ENCODE results near the gene B3GNT4.
"Not testable (repeated sequence)": the region's sequence is repeated elsewhere in the genome, so short reads cannot be mapped to it uniquely, and the experiment has no call there.

Gene B3GNT4

DNA sequence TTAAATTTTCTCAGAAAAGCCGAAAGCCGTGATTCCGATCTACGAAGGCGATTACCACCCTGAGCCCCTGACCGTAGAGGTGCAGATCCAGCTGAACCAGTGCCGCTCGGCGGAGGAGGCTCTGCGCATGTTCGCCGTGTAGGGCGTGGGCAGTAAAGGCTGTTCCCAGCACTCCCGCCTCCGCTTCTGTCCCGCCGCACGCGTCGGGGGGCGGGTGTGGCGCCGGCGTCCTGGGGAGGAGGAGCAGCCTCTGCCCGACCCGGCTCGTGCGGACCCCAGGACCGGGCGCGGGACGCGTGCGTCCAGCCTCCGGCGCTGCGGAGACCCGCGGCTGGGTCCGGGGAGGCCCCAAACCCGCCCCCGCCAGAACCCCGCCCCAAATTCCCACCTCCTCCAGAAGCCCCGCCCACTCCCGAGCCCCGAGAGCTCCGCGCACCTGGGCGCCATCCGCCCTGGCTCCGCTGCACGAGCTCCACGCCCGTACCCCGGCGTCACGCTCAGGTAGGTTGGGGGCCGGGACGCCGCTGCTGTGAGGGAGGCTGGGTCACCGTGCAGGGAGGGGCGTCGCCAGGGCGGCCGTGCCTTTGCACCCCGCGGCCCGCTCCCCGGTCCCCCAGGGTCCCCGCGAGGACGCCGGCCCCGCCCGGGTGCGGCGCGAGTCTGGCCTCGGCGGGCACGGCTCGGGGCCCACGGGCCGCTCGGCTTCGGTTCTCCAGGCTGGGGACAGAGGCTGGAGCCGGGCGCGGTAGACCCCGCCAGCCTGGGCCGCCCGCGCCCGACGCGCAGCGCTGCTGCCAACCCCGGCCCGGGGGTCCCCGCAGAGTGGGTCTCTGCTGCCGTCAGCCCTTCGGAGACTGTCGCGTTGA is at the start of gene B3GNT4:
Gene B3GNT4, plus strand, starts transcription at position 409 of the 866 bp plus-strand sequence. CDS start 910 bp downstream, outside the sequence.
- peak; percentile 21 for DNase-seq (ENCODE audit: low read depth, low spot score)

DNA sequence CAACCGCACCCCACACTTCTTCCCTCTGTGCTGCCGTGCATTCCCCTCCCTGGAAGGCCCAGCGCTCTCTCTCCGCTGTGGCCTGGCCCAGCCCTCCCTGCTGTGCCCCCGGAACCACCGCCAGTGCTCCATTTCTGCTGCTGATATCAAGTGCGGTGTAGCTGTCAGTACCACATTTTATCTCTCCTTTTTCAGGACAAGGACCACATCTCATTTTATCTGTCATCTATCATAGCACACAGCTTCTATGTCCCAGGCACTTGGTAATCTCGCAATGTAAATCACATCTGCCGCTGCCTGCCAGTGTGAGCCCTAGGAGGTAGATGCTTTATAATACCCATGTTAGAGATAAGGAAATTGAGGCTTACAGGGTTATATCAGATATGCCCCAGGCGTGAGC is 47.8 kb upstream of the B3GNT4 start:
- no peak for DNase-seq (ENCODE audit: low read depth, low spot score)

DNA sequence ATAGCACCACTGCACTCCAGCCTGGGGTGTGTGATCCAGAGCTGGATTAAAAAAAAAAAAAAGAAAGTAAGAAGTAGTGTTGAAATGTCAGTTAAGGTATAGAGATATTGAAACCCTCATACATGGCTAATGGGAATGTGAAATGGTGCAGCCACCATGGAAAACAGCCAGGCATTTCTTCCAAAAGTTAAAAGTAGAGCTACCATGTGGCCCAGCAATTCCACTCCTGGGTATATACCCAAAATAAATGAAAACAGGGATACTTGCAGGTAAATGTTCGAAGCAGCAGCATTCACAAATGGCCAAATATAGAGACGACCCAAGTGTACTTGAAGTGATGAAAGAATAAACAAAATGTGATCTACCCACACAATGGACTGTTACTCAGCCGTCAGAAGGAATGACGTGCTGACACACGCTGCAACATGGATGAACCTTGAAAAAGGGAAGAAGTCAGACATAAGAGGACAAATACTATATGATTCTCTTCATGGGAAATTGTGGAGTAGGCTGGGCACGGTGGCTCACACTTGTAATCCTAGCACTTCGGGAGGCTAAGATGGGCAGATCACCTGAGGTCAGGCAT is 44.7 kb upstream of the B3GNT4 start:
- no peak for DNase-seq (ENCODE audit: low read depth, low spot score)

DNA sequence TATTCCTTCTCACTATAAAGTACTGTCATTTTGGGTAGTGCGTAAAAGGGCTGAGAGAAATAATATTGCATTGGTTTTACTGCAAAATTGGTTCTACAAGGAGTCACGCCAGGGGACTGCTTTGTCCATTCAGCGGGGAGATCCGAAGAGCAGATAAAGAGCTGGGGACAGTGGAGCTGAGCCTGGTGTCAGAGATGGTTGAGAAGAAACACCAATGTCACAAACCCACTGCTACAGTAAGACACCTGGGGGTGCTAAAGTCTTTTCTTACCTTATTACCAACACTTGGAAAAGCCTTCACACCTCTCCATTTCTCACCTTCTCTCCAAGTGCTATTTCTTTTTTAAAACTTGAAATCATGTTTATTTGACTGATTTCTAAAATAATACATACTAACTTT is 43.6 kb upstream of the B3GNT4 start:
- no peak for DNase-seq (ENCODE audit: low read depth, low spot score)

DNA sequence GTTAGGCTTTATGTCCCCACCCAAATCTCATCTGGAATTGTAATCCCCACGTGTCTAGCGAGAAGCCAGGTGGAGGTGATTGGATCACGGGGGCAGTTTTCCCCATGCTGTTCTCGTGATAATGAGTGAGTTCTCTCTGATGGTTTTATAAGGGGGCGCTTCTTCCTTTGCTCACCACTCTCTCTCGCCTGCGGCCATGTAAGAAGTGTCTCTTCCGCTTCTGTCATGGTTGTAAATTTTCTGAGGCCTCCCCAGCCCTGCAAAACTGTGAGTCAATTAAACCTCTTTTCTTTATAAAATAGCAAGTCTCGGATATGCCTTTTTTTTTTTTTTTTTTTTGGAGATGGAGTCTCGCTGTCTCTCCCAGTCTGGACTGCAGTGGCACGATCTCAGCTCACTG is 42.7 kb upstream of the B3GNT4 start:
- DNase-seq (ENCODE audit: low read depth, low spot score): no peak

DNA sequence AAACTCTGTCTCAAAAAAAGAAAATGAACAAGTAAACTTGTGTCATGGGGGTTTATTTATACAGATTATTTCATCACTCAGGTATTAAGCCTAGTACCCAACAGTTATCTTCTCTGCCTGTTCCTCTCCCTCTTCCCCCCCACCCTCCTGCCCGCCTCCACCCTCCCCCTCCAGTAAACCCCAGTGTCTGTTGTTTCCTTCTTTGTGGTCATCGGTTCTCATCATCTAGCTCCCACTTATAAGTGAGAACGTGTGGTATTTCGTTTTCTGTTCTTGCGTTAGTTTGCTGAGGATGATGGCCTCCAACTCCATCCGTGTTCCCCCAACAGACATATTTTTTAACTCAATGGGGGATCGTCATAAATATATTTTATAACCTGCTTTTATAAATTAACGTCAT is 41.8 kb upstream of the B3GNT4 start:
- no peak for DNase-seq (ENCODE audit: low read depth, low spot score)

DNA sequence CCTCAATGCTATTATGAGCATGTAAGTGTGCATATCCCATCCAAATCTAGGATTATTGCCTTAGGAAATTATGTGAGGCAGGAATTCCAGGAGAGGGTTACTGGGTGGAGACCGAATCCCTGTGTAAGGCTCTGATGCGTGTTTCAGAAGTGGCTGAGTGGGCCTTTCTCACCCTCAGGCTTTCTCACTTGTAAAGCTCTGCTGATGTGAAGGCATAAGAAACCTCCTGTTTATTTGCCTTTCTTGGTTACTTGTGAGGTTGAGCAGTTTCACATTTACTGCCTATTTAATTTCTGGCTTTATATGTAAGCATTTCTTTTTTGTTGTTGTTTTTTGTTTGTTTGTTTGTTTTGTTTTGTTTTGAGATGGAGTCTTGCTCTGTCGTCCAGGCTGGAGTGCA is 40.5 kb upstream of the B3GNT4 start:
- DNase-seq (ENCODE audit: low read depth, low spot score): no peak

DNA sequence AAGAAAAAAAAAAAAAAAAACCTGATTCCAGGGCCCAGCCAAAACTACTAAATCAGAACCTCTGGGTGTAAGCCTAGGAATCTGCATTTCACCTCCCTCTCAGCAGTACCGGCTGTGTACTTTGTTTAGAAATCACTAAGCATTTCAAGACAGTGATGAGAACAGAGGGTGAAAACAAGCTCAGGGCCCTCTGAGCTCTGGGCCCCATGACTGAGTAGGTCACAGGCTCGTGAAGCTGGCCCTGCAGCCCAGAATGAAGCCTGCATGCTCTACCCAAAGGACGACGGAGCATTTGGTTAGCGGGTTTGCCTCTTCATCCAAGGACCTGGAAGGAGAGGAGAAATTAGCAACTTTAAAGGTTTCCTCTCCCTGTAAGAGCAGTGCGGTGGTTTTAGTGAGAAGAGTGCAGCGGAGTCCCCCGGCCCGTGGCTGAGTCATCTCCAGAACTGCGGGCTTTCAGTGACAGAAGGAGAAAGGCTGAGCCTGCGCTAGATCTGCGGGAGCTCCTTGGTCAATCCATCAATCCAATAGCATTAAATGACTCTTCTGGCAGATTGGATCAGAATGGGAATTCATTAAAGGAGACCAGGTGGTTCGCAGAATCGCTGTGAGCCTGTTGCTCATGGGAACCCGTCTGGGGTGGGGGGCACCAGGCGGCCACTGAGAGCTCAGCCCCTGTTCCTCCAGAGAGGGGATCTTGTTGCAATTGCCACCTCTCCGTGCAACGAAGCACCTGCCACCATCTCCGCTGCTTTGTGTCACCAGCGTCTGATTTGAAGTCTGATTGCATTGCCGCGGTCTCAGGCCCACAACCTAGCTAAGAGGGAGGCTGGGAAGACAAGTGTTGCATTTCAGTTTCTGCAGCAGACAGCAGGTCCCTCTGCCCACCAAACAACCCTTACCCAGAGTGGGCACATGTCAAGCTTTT is 36.8 kb upstream of the B3GNT4 start:
- DNase-seq (ENCODE audit: low read depth, low spot score): no peak

DNA sequence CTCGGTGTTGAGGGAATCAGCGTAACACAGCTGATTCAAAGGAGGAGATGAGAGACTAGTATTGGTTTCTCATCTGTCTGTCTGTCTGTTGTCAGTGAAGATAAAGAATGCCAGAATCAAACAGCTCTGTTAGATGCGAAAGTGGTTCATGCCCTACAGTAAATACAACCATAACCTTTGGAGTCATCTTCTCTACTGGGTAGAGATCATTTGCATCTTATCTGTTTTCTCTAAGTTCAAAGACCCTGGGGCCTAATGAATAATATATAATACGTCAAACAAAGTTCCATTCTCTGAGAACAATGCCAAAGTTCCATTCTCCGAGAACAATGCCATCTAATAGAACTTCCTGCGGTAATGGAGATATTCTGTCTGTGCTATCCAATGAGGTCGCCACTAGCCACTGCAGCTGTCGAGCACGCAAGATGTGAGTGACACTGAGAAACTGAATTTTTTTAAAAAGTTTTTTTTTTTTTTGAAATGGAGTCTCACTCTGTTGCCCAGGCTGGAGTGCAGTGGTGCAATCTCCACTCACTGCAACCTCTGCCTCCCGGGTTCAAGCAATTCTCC is 36.1 kb upstream of the B3GNT4 start:
- no peak for DNase-seq (ENCODE audit: low read depth, low spot score)

DNA sequence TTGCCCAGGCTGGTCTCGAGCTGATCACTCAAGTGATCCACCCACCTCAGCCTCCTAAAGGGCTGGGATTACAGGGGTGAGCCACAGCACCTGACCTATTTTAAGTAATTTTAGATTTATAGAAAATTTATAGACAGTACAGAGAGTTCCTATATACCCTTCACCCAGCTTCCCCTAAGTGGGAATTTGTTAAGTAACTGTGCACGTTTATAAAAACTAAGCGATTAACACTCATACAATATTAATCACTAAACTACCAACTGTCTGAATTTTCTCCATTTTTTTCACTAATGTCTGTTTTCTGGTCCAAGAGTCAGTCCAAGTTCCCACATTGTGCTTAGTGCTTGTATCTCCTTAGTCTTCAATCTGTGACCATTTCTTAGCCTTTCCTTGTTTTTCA is 35.0 kb upstream of the B3GNT4 start:
- no peak for DNase-seq (ENCODE audit: low read depth, low spot score)

DNA sequence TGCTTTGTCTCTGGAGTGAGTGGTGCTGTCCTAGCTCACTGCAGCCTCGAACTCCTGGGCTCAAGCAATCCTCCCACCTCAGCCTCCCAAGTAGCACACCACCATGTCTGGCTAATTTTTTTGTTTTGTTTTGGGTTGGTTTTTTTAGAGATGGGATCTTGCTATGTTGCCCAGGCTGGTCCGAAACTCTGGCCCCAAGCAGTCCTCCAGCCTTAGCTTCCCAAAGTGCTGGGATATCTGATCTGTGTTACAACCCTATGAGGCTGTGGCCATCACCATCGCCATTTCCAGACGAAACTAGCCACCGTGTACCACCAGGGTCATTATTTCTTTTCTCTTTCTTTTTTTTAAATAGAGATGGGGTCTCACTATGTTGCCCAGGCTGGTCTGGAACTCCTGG is 32.1 kb upstream of the B3GNT4 start:
- DNase-seq (ENCODE audit: low read depth, low spot score): no peak

DNA sequence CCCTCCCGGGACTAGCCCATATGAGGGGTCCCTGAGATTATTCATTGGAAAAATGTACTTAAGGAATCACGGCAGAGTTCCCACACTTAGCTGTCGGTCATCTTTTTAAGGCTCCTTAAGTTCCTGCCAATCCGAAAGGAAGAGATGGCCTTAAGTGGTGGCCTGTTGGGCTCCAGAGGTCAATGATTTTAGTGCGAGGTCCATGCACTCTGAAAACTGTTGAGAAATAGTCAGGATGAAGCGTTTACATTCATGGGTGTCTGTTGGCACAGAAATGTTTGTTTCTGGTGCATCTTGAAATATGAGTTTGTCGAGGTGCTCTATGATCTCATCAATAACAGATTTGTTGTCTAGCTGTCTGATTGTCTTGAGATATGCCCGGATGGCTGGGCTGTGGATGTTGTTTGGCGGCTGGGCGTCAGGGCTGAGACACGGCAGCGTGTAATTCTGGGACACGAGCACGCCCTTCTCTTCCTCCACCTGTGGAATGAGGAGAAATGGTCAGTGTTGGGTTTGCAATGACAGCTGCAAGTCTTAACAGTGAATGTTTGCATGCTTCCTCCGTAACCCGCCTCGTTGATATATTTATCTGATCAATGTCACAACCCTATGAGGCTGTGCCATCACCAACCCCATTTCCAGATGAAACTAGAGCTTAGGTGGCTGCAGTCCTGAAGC is 31.1 kb upstream of the B3GNT4 start:
- no peak for DNase-seq (ENCODE audit: low read depth, low spot score)

DNA sequence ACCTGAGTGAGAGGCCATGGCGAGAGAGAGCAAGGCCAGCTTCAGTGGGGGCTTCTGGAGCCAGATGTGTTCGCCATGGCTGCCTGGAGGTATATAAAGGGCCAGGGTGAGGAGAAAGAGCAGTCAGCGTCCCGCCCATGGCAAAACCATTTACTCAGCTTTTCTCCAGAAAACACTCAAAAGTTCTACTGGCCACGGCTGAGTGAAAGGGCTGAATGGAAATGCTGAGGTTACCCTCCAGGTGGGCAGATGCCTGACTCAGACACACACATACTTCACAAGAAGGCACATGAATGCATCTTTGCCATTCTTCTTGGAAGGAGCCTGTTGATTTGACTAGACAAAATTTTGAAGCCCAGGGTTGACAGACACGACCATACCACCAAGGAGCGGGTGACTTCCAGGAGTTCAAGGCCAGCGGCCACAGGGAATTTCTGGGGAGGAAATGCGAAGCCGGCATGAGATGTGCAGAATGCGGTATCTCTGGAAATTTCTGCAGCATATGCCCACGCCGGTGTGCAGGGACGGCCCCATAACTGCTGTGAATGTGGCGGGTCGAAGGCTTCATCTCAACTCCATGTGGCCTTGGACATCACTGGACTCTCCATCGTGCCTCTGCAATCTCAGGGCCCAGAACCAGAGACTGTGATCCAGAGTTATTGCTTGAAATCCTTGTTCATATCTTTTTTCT is 29.2 kb upstream of the B3GNT4 start, which contains the start of gene IL31:
Gene IL31, minus strand, starts transcription at position 67 of the 691 bp plus-strand sequence. Its CDS starts 49 bp downstream, at position 18.
- no peak for DNase-seq (ENCODE audit: low read depth, low spot score)

DNA sequence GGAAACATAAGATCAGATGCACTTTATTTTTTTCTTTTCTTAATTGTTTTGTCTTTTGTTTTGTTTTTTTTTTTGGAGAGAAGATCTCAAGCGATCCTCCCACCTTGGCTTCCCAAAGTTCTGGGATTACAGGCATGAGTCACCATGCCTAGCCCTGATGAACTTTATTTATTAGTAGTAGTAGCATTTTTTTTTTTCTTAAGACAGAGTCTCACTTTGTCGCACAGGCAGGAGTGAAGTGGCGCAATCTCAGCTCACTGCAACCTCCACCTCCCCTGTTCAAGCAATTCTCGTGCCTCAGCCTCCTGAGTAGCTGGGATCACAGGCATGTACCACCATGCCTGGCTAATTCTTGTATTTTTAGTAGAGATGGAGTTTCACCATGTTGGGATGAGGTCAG is 27.0 kb upstream of the B3GNT4 start:
- DNase-seq (ENCODE audit: low read depth, low spot score): not testable (repeated sequence)

DNA sequence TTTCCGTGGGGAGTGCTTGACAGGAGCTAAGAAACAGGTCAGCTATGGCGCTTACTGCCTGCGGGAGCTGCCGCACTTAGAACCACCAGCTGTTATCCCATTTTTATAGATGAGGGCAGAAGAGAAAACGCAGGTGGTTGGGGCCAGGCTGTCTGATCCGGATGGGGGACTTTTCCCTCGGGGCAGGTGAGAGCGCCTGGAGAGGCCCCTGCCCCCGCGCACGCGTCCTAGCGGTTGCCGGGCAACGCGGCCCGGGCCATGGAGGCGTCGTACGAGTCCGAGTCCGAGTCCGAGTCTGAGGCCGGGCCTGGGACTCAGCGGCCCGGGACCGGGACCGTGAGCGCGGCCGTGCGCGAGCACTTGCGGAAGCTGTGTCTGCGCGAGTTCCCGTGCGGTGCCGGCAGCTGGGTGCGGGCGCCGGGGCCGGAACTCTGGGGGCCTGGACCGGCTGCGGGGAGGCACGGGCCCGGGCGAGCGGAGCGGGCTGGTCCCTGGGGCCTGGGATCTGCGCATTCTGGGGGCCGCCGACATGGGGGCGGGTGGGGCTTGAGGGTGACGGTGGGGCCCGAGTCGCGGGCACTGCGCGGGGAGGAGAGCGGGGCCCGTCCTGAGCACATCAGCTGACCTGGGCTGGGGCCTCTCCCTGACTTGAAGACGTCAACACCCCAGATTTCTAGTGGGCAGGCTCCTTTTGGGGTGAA is 20.5 kb upstream of the B3GNT4 start, which contains the start of gene LRRC43:
Gene LRRC43, plus strand, starts transcription at position 237 of the 701 bp plus-strand sequence. Its CDS starts 22 bp downstream, at position 259.
- DNase-seq (ENCODE audit: low read depth, low spot score): no peak

DNA sequence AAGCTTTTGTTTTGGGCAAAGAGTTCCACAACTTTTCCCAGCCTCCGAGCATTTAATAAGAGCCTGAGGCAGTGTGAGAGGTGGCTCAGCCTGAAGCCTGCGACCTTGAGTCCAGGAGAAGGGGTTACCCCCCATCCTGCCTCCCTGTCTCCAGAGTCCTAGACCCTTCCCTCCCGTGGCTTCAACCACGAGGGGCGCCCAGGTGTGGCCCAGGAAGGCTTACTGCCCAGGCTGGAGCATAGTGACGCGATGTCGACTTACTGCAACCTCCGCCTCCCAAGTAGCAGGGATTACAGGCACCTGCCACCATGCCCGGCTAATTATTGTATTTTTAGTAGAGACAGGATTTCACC is 19.9 kb upstream of the B3GNT4 start:
- no peak for DNase-seq (ENCODE audit: low read depth, low spot score)

DNA sequence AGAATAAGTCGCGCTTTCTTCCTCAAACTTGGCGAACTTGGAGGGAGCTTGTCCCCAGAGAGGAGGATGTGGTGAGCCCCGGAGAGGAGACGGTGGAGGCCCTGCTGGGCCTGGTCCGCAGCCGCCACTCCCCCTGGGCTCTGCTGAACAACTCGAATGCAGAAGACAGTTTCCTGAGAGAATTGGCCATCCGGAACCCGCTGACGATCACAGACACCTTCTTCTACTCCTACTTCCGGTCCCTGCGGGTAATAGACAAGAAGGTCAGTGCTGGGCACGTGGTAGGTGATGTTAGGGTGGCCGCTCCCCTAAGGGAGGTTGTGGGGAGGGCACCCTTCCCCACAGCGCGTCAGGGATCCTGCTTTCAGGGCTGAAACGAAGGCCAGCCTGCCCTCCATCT is 19.0 kb upstream of the B3GNT4 start:
- DNase-seq (ENCODE audit: low read depth, low spot score): no peak

DNA sequence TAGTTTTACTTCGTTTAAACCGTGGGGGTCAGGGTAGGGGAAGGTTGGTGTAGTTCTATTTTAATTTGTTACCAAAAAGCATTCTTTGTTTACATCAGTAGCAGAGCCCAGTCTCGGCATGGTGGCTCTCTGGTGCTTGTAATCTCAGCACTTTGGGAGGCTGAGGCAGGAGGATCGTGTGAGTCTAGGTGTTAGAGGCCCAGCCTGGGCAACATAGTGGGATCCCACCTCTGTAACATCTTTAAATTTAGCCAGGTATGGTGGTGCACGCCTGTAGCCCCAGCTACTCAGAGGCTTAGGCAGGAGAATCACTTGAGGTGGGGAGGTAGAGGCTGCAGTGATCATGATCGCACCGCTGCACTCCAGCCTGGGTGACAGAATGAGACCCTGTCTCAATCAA is 18.4 kb upstream of the B3GNT4 start:
- DNase-seq (ENCODE audit: low read depth, low spot score): no peak

DNA sequence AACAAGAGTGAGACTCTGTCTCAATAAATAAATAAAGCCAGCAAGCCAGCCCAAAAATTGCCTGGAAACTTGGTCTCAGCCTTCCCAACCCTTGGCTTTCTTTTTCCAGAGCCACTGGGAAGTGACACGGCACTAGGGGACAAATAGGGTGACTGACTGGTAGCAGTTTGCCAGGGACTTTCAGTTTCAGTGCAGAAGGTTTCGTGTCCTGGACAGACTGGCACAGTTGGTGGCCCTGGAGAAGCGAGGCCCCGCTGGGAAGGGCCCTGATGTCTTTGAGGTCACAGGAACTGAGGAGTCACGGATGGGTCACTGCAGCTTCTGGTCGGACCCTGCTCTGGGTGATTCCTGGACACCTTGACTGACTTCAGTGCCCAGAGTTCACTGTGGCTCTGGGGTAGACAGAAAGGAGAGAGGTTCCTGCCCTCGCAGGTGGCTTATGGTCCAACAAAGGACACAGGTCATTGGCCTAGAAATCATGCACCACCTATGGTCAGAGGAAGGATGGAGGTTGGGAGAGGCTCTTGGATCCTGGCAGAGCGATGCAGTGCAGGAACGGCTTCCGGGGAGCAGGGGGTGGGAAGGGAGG is 17.9 kb upstream of the B3GNT4 start:
- DNase-seq (ENCODE audit: low read depth, low spot score): no peak

DNA sequence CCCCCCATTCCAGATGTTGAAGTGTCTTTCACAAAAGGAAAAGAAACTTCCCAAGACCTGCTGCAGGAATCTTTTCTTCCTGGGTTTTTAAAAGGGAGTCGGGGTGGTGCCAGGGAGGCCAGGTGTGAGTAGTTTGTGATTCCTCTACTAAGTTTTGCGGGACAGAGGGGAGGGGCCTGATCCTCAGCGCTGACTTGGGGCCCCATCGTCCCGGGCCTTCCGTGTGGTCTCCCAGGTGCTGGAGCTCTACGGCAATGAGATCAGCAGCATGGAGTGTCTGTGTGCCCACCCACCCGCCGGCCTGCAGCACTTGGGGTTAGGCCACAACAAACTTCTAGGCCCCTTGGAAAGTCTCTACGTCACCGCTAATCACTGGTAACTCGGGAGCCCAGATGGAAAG is 16.0 kb upstream of the B3GNT4 start:
- DNase-seq (ENCODE audit: low read depth, low spot score): no peak

Measured in activated naive CD8-positive, alpha-beta T cell treated with anti-CD3 and anti-CD28 coated beads, Interleukin-2, amount 50 U/mL, for 16 hours (primary cell).